Left forelimb (tissue), 1 donor: ENCODE measurements around the gene TTYH1.

ENCODE experiments used
- DNase-seq: peaks from one replicate; pipeline ENCODE4 v3.0.0-alpha.2; 2018; ENCODE audit warnings: low spot score

The TTYH1 gene

DNA sequence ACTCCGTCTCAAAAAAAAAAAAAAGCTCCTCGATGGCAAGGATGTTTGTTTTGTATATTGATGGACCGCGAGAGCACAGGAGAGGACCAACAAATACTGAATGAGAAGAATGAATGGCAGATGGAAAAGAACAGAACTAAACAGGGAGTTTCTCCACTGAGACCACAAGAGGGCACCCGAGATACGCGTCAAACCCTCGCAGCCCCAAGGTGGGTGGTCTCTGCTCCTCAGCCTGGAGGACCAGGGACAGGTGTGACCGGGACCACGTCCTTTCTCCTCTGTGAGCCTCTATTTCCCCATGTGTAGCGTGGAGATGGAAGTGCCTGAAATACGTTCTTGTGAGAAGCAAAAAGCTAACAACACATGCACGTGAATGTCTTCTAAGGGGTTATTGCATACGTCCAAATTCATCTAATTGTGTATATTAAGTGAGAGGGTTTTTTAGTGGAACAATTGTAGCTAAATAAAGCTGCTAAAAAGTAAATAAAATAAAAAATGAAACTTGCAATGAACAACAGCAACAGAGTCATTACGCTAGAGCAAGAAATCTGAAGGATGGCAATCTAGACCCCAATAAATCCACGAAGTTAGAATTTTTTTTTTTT lies 66.2 kb downstream of the TTYH1 start:
- DNase-seq: no peak

DNA sequence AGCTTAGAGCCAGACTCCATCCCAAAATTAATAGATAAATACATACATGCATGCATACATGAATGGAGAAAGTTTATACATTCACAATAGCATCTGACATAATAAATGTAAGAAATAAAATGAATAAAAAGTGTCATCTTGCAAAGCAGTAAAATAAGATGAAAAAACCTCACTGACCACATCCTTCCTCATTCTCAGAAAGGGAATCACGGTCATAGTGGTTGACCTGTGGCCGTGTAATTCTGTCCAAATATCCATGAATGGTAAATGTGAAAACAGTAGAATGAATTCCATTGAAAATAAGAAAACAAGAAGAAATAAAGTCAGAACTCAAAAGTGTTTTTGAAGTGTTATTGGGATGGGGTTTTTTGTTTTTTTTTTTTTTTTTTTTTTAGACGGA lies 67.6 kb downstream of the TTYH1 start:
- no peak for DNase-seq

DNA sequence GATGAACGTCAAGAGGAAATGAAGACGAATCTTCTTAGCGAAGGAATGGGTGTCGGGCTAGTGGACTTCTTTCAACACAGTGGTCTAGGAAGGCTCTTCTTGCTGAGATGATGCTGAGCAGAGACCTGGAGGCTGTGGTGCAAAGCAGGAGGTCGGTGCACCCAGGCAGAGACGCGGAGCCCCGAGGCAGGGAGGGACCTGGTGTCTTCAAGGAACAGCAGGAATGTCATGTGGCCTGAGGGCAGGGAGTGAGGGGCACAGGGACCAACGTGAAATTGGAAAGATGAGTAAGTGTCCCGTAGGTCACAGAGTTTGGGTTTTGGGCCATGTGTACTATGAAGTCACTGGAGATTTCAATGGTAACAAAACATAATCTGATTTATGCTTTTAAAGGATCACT lies 69.2 kb downstream of the TTYH1 start:
- DNase-seq: no peak

DNA sequence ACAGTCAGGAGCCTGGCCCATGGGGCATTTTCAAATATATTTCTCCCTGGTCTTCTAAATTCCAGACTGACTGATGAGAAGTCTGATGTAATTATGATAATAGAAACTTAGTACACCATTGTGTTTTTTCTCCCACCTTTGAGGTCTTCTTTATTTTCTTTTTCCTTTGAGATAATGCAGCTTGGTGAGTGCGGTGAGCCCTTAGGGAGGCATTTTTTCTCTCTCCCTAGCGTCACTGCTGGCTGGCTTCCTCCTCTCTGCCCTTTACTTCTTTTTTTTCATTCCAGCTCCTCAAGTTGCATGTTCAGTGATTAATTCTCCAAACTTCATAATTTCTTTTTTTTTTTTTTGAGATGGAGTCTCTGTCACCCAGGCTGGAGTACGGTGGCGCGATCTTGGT lies 70.6 kb downstream of the TTYH1 start:
- no peak for DNase-seq
